Stimulated activated CD4-positive, alpha-beta T cell treated with anti-CD3 and anti-CD28 coated beads, Interleukin-12 subunit alpha, Interleukin-12 subunit beta, amount 100 ng/mL, for 48 hours (primary cell): ENCODE results near the gene GPR142.
"Not testable (repeated sequence)": the region's sequence is repeated elsewhere in the genome, so short reads cannot be mapped to it uniquely, and the experiment has no call there.

Source experiments
- DNase-seq, 3 donors: peaks; one replicate each; pipeline ENCODE4 v3.0.0-alpha.2; 2020; ENCODE audit warnings: low read depth in 2 of 3, low spot score in 1 of 3

GPR142 gene

GRCh38 chr17:74393346-74393942 is 26.1 kb downstream of the GPR142 start:
- no peak for DNase-seq

GRCh38 chr17:74394275-74394950 is 27.1 kb downstream of the GPR142 start:
- no peak for DNase-seq

- DNase-seq, result no peak
Observed at GRCh38 chr17:74394977-74395376, 27.7 kb downstream of the GPR142 start.

GRCh38 chr17:74396567-74396966 is 29.3 kb downstream of the GPR142 start:
- DNase-seq, result no peak

- no peak for DNase-seq
Observed at GRCh38 chr17:74402048-74402447, 34.7 kb downstream of the GPR142 start.

GRCh38 chr17:74403512-74404137 is 36.3 kb downstream of the GPR142 start:
- no peak for DNase-seq

GRCh38 chr17:74404218-74404617 is 36.9 kb downstream of the GPR142 start:
- DNase-seq, result no peak

- no peak for DNase-seq
Observed at GRCh38 chr17:74404789-74405188, 37.5 kb downstream of the GPR142 start.

- not testable (repeated sequence) for DNase-seq
Observed at GRCh38 chr17:74405311-74405710, 38.0 kb downstream of the GPR142 start.

- DNase-seq, result no peak
Observed at GRCh38 chr17:74407384-74407783, 40.1 kb downstream of the GPR142 start.

- no peak for DNase-seq
Observed at GRCh38 chr17:74408262-74408661, 41.0 kb downstream of the GPR142 start.

GRCh38 chr17:74408815-74409214 is 41.5 kb downstream of the GPR142 start:
- DNase-seq, result no peak

GRCh38 chr17:74410001-74410443 is 42.7 kb downstream of the GPR142 start:
- no peak for DNase-seq

- DNase-seq, result no peak
Observed at GRCh38 chr17:74412581-74412980, 45.3 kb downstream of the GPR142 start.

- no peak for DNase-seq
Observed at GRCh38 chr17:74413491-74413890, 46.2 kb downstream of the GPR142 start.

- DNase-seq, result no peak
Observed at GRCh38 chr17:74414510-74414909, 47.2 kb downstream of the GPR142 start.

GRCh38 chr17:74415608-74416396 is 48.5 kb downstream of the GPR142 start:
- no peak for DNase-seq

- DNase-seq, result no peak
Observed at GRCh38 chr17:74417178-74418045, 50.1 kb downstream of the GPR142 start.

GRCh38 chr17:74419928-74420411 is 52.7 kb downstream of the GPR142 start:
- DNase-seq, result no peak
